ENCODE measurements around the gene AOAH. TPM values are rescaled to one million over a fixed set of nuclear protein-coding genes. Genes with fewer than 3 reads are reported as not detected.
A peak's percentile ranks its signal among the peaks of the same experiment; 100 is the strongest.

The AOAH gene
- total and polyA plus RNA-seq, 8 donors = 1.6 to 35.8 (median 4.3) TPM; not detected in 1

GRCh38 chr7:36513393-36513792, 210.9 kb downstream of the AOAH start:
- H3K27me3 ChIP-seq = no peaks in the 10 kb centered on the region
- TF ChIP-seq EP300 (IDR thresholded peaks at IDR 0.05) = no peak
- no peak for TF ChIP-seq POLR2AphosphoS5 (IDR thresholded peaks at IDR 0.05)
- no peak for TF ChIP-seq POLR2A (IDR thresholded peaks at IDR 0.05)
- no peak for DNase-seq
- intact Hi-C loops (cut with DNase I; ENCODE audit: low total_unique reads) = no loop called here
- peaks cover 0 to 6% (median 0%) of the 10 kb centered on the region in 4 donors for H3K4me1 ChIP-seq
- no peak overlapping the region for H3K27ac ChIP-seq
- no peak overlapping the region for H3K4me3 ChIP-seq
- 77 to 94% (median 91%) methylated on average over 5 to 10 of the region's 10 CpGs for WGBS, 5 donors
- H3K9me3 ChIP-seq = no peaks in the 10 kb centered on the region
- peaks cover 0 to 5% (median 0%) of the 10 kb centered on the region in 4 donors for H3K36me3 ChIP-seq

GRCh38 chr7:36512616-36513015, 211.7 kb downstream of the AOAH start:
- no peaks in the 10 kb centered on the region for H3K9me3 ChIP-seq
- H3K4me1 ChIP-seq = peaks cover 0 to 6% (median 0%) of the 10 kb centered on the region in 4 donors
- H3K27ac ChIP-seq = no peak overlapping the region
- WGBS, 5 donors = 54 to 85% (median 74%) methylated on average over 4 of the region's 4 CpGs
- no peak overlapping the region for H3K4me3 ChIP-seq
- TF ChIP-seq POLR2AphosphoS5 (IDR thresholded peaks at IDR 0.05) (no peak), EP300 (IDR thresholded peaks at IDR 0.05) (no peak), POLR2A (IDR thresholded peaks at IDR 0.05) (no peak), CTCF (IDR thresholded peaks at IDR 0.05) (no peak)
- H3K36me3 ChIP-seq = peaks cover 0 to 5% (median 0%) of the 10 kb centered on the region in 4 donors
- peak in 1 of 2 donors; percentile 52 for DNase-seq
- H3K27me3 ChIP-seq = no peaks in the 10 kb centered on the region
- intact Hi-C loops (cut with DNase I; ENCODE audit: low total_unique reads) = no loop called here

GRCh38 chr7:36509962-36510361, 214.3 kb downstream of the AOAH start:
- WGBS, 5 donors = 82 to 89% (median 86%) methylated on average over 9 of the region's 9 CpGs
- H3K4me3 ChIP-seq = no peak overlapping the region
- H3K4me1 ChIP-seq = no peaks in the 10 kb centered on the region
- no peak for DNase-seq
- H3K36me3 ChIP-seq = peaks cover 0 to 5% (median 0%) of the 10 kb centered on the region in 4 donors
- no peak for TF ChIP-seq EP300 (IDR thresholded peaks at IDR 0.05)
- no peak for TF ChIP-seq CTCF (IDR thresholded peaks at IDR 0.05)
- TF ChIP-seq POLR2A (IDR thresholded peaks at IDR 0.05) = no peak
- TF ChIP-seq POLR2AphosphoS5 (IDR thresholded peaks at IDR 0.05) = no peak
- intact Hi-C loops (cut with DNase I; ENCODE audit: low total_unique reads) = no loop called here
- H3K27me3 ChIP-seq = no peaks in the 10 kb centered on the region
- no peak overlapping the region for H3K27ac ChIP-seq
- H3K9me3 ChIP-seq = no peaks in the 10 kb centered on the region

GRCh38 chr7:36507475-36508440, 216.5 kb downstream of the AOAH start:
- TF ChIP-seq CTCF (IDR thresholded peaks at IDR 0.05) (no peak), POLR2A (IDR thresholded peaks at IDR 0.05) (no peak), POLR2AphosphoS5 (IDR thresholded peaks at IDR 0.05) (no peak), EP300 (IDR thresholded peaks at IDR 0.05) (no peak)
- no peaks in the 10 kb centered on the region for H3K27me3 ChIP-seq
- DNase-seq = no peak
- H3K4me3 ChIP-seq = no peak overlapping the region
- H3K9me3 ChIP-seq = no peaks in the 10 kb centered on the region
- H3K36me3 ChIP-seq = no peaks in the 10 kb centered on the region
- H3K4me1 ChIP-seq = no peaks in the 10 kb centered on the region
- 45 to 64% (median 57%) methylated on average over 9 of the region's 9 CpGs for WGBS, 5 donors
- no peak overlapping the region for H3K27ac ChIP-seq
- intact Hi-C loops (cut with DNase I; ENCODE audit: low total_unique reads) = no loop called here
